ENCODE measurements around the gene MRNIP. TPM values are rescaled to one million over a fixed set of nuclear protein-coding genes. Genes with fewer than 3 reads are reported as not detected.

MRNIP gene
- 7.6 and 7.8 TPM in 2 replicates for total RNA-seq

GRCh38 chr5:179858586-179859427 is at the start of gene MRNIP:
MRNIP (minus strand) TSS chr5:179858817; CDS start chr5:179858796, 21 bp downstream.

GRCh38 chr5:179907556-179908324 is 49.1 kb upstream of the MRNIP start, which contains the start of gene TBC1D9B:
TBC1D9B (minus strand) TSS chr5:179907897; CDS start chr5:179907821, 76 bp downstream.

DNA sequence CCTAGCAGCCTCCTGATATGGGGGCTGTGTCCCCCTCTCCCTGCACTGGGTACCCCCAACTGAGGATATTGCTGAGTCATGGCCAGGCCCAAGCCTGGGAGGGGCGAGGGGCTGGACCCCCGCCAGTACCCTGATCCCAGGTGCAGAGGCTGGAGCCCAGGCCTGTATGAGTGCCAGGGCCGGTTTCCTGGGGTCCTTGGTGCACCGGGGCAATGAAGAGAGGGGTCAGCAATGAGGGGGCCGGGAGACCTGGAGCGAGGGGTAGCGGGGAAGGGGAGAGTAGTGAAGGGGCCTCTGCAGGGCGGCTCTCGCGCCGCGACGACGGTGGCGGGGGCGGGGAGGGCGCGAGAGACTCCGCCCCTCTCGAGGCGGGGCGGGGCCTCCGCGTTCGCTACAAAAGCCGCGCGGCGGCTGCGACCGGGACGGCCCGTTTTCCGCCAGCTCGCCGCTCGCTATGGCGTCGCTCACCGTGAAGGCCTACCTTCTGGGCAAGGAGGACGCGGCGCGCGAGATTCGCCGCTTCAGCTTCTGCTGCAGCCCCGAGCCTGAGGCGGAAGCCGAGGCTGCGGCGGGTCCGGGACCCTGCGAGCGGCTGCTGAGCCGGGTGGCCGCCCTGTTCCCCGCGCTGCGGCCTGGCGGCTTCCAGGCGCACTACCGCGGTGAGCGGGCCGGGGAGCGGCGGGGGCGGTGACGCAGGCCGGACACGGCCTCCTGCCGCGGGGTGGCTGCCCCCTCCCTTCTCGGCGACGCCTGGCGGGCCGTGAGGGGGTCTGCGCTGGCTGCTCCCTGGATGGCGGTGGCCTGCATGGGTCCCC is 37.9 kb downstream of the MRNIP start, which contains the start of gene SQSTM1:
Gene SQSTM1 (plus strand): TSS at position 423 of the 815 bp plus-strand sequence. CDS start 32 bp downstream, at position 455.

GRCh38 chr5:179806250-179807048 is 52.2 kb downstream of the MRNIP start, which contains the start of gene MGAT4B:
MGAT4B (minus strand) TSS chr5:179806866; CDS start chr5:179806583, 283 bp downstream.

GRCh38 chr5:179793468-179794139 is 65.0 kb downstream of the MRNIP start, which contains the start of gene LTC4S:
LTC4S (plus strand) TSS chr5:179793986; CDS start chr5:179794081, 95 bp downstream.

Other genes with a start within 250 kb of the MRNIP start
- gene HNRNPH1, start 235.1 kb downstream of the MRNIP start, total RNA-seq, result 169 and 209 TPM in 2 replicates
- not detected in 2 replicates for gene CBY3, start 177.8 kb downstream of the MRNIP start, total RNA-seq
- gene CANX, start 159.8 kb downstream of the MRNIP start, total RNA-seq, result 434 and 490 TPM in 2 replicates
- gene MAML1, start 126.0 kb downstream of the MRNIP start, total RNA-seq, result 12.5 and 14.4 TPM in 2 replicates
- 9.9 and 13.9 TPM in 2 replicates for gene LTC4S, start 64.8 kb downstream of the MRNIP start, total RNA-seq
- gene MGAT4B, start 52.0 kb downstream of the MRNIP start, total RNA-seq, result 154 and 178 TPM in 2 replicates
- 292 and 448 TPM in 2 replicates for gene SQSTM1, start 37.9 kb downstream of the MRNIP start, total RNA-seq
- gene TBC1D9B, start 49.1 kb upstream of the MRNIP start, total RNA-seq, result 83.0 and 88.1 TPM in 2 replicates
- gene RNF130, start 212.9 kb upstream of the MRNIP start, total RNA-seq, result 36.6 and 40.8 TPM in 2 replicates

Data from cardiac atrium fibroblast (primary cell).